GM19463 (cell line): ENCODE results near the gene KIAA1671.

Experiments used
- ATAC-seq: cut with Tn5 transposase; IDR thresholded peaks from one replicate; pipeline ENCODE4 v1.9.1; 2021; ENCODE audit warnings: mild to moderate bottlenecking, moderate library complexity; ENCODE audit not compliant: unreplicated experiment

The KIAA1671 gene

DNA sequence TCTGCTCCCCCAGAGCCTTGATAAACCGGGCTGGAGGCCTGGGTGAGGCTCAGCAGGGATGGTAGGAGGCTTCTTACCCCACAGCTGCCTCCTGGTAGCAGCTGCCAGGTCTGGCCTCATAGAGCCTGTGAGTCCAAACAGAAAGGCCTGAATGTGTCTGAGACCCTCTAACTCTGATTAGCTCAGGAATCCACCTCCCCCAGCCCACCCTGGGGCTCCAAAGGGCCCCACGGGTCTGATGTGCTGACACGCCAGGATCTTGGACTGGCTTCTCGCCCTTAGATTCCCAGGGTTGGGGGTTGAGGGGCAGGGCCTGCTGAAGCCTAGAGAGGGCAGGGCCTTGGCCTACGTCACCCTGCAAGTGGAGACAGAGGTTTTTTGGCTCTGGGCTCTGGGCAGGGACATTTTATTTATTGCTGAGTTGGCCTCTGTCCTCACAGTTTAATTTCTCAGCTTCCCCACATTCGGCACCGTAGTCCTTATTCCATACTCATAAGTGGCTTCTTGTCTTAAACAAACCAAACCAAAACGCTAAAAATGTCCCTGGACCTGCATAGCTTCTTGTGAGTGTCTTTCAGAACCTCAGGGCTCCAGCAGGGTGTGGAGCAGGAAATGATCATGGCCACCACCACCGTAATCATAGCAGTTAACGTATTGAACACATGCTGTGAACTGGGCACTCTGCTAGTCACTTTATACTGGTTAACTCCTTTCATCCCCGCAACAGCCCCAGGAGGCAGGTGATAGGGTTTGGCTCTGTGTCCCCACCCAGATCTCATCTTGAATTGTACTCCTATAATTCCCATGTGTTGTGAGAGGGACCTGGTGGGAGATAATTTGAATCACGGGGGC is 25.1 kb downstream of the KIAA1671 start:
- no peak for ATAC-seq

DNA sequence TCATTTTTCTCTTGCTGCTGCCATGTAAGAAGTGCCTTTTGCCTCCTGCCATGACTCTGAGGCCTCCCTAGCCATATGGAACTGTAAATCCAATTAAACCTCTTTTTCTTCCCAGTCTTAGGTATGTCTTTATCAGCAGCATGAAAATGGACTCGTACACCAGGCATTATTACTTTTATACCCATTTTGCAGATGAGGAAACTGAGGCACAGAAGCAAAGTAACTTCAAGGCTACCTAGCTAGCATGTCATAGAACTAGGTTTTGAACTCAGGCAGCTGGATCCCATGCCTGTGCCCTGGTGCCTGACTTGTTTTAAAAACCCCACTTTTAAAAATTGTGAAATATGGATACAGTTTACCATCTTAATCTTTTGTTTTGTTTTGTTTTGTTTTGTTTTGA is 25.8 kb downstream of the KIAA1671 start:
- no peak for ATAC-seq

GRCh38 chr22:24981066-24981465 is 28.6 kb downstream of the KIAA1671 start:
- no peak for ATAC-seq

DNA sequence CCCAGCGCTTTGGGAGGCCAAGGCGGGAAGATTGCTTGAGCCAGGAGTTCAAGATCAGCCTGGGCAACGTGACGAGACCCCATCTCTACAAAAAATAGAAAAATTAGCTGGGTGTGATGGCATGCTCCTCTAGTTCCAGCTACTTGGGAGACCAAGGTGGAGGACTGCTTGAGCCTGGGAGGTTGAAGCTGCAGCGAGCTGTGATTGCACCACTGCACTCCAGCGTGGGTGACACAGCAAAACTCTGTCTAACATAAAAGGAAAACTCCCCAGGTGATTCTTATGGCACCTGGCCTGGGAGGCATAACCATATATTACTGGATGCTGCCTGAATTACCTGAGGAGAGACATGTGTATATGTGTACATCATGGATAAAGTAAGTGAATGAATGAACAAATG is 29.1 kb downstream of the KIAA1671 start:
- ATAC-seq, result no peak

- no peak for ATAC-seq
Observed at GRCh38 chr22:24982301-24983056, 30.0 kb downstream of the KIAA1671 start.

GRCh38 chr22:24983151-24983550 is 30.6 kb downstream of the KIAA1671 start:
- ATAC-seq, result no peak

DNA sequence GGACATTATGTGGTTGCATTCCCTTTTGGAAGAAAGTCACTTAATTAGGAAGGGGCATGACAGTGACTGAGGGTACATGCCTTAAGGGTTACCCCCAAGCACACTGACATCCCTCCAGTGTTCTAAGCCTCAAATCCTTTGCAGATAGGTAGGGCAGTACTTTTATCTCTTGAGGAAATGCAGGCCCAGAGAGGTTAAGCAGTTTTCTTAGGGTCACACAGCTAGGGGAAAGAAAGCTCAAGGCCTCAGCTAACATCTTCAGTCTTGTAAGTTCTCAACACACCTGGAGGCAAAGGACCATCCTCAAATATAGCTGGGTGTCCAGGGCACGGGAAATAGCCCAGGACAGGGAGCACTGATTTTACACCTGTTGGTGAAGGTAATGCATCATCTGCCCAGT is 31.6 kb downstream of the KIAA1671 start:
- ATAC-seq, result no peak

DNA sequence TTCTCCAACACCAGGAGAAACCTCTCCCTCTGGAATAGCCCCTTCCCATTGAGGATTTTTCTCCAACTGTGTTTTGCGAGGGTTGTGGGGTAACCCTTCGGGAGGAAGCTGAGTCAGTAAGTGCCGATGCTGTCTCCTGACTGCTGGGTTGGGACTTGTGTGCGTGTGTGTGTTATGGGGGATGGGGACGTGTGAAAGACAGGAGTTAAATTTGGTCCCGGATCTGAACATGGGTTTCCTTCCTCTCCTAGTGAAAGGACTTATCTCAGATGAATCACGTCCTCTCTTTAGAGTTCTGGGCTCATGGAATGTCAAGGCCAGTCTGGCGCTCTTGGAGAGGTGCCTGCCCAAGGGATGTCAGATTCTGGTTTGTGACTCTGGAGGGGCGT is 33.3 kb downstream of the KIAA1671 start:
- ATAC-seq, result no peak

GRCh38 chr22:24986816-24987215 is 34.3 kb downstream of the KIAA1671 start:
- ATAC-seq, result no peak

- no peak for ATAC-seq
Observed at GRCh38 chr22:24989135-24989534, 36.6 kb downstream of the KIAA1671 start.

- no peak for ATAC-seq
Observed at GRCh38 chr22:24989541-24989951, 37.0 kb downstream of the KIAA1671 start.

DNA sequence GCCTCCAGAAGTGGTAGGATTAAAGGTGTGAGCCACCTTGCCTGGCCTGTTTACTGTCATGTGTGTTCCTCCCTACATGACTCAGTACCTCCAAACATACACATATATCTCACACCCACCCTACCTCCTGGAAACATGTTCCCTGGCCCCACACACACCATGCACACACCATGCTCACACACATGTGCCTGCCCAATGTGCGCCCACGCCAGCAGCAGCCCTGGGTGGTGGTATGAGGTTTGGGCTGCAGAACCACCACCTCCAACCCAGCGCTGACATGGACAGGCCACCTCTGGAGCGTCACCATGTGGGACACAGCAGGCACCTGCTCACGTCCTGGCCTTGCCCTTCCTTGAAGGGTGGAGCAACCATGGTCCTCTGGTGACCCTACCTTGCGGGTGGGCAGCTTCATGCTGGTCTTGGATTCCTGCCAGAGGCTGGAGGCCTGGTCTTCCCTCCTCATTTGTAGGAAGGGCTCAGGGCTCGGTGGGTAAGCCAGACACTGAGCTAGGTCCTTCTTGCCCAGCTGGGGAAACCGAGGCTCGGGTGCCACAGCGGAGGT is 37.9 kb downstream of the KIAA1671 start:
- ATAC-seq, result no peak

- ATAC-seq, result no peak
Observed at GRCh38 chr22:24992946-24993345, 40.4 kb downstream of the KIAA1671 start.

DNA sequence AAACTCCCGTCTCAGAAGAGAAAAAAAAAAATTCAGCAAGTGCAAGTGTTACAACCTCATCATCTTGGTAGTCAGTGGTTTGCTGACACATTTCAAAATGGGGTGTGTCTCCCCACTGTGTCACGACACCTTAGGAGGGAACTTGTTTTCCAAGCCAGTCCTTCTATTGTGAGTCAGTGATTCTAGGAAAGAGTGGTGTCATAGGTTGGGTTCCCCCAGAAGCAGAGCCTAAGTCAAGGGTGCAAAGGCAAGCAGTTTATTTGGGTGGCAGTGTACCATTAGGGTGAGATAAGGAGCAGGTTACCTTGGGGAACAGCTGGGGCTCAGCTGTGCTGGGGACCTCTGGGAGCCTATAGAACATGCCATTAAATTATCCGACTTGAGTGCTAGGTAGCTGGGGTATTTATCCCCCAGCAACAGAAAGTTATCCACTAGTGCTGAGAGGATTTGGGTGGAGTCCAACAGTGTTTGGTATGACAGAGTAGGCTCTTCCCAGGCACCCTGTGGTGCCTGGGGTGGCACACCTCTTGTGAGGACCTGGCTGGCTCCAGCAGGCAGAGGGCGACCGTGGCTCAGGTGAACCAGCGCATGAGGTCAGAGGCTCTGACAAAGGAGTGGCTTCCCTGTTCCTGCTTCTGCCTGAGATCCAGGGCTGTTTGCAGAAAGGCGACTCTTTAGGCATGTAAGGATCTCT is 41.7 kb downstream of the KIAA1671 start:
- ATAC-seq, result no peak

- no peak for ATAC-seq
Observed at GRCh38 chr22:24995649-24996180, 43.2 kb downstream of the KIAA1671 start.

- ATAC-seq, result no peak
Observed at GRCh38 chr22:24996420-24996952, 44.0 kb downstream of the KIAA1671 start.

GRCh38 chr22:24997023-24997422 is 44.5 kb downstream of the KIAA1671 start:
- no peak for ATAC-seq

DNA sequence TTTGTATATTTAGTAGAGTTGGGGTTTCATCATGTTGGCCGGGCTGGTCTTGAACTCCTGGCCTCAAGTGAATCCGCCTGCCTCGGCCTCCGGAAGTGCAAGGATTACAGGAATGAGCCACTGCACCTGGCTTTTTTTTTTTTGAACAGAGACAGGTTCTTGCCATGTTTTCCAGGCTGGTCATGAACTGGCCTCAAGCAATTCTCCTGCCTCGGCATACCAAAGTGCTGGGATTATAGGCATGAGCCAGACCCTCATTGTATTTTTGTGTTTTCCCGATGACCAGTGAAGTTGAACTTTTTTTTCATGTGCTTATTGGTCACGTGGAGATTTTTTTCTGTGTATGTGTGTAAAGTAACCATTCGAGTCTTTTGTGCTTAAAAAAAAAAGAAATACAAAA is 48.2 kb downstream of the KIAA1671 start:
- ATAC-seq, result no peak

DNA sequence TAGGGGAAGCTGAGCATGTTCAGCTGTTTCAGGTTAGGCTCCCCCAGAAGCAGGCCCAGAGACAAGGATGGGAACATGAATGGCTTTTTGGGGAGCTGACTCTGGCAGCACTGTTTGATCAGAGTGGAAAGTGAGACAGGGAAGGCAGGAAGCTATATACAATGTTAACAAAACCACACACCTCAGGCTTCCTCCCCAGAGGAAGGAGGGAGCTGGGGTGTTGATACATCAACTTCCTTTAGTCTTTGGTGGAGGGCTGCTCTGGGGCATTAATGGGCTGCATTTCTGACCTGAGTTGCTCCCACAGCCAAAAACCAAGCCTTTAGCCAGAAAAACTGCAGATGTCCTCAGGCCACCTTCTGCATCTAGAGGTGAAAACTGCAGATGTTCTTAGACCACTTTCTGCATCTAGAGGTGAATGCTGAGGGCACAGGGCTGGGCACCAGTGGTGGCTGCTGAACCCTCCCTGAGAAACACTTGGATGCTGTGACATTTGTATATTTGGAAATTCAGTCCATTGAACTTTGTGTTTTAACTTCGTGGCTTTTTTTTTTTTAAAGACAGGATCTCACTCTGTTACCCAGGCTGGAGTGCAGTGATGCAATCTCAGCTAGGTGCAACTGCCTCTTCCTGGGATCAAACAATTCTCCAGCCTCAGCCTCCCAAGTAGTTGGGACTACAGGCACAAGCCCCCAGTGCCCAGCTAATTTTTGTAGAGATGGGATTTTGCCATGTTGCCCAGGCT is 49.9 kb downstream of the KIAA1671 start:
- ATAC-seq, result no peak

DNA sequence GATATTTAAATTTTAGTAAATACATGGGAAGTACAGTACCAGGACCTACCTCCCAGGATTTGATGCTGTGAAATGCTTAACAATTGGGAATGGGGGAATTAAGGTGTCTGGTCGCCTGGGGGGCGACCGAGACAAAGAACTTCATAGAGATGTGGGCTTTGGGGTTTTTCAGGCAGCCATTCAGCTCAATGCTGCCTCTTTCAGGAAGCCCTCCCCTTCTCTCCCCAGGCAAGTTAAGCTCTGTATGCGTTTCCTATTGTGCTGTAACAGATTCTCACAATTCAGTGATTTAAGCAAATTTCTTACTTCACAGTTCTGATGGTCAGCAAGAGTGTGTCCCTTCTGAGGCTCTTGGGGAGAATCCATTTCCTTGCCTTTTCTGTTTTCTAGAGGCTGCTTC is 53.8 kb downstream of the KIAA1671 start:
- ATAC-seq, result no peak
